CD14-positive monocyte (primary cell): ENCODE data around the gene SEC61B. TPM values are rescaled to one million over a fixed set of nuclear protein-coding genes. Genes with fewer than 3 reads are reported as not detected.

Experiments
- DNase-seq, 3 donors: peaks; one replicate each; pipeline ENCODE4 v3.0.0-alpha.2; 2011 to 2022
- H2AFZ ChIP-seq: 2 replicates; pipeline ENCODE4 v1.6.0; 2012; ENCODE audit warnings: mild to moderate bottlenecking, low read depth, low read length, inconsistent platforms; ENCODE audit not compliant: insufficient read depth, poor library complexity, severe bottlenecking
- H3K27ac ChIP-seq, 2 donors: 1 replicate in 1 of 2; 2 replicates in 1 of 2; pipeline ENCODE4 v1.5.1; 2012 to 2013; ENCODE audit warnings: low read length in 2 of 2, control low read depth in 1 of 2, inconsistent platforms in 1 of 2, low read depth in 1 of 2, mild to moderate bottlenecking in 1 of 2
- H3K27me3 ChIP-seq, 2 donors: one replicate each; pipeline versions ENCODE4 v1.6.0 to v1.6.1; 2011 to 2013; ENCODE audit warnings: low read length in 2 of 2; ENCODE audit not compliant: control insufficient read depth in 2 of 2, insufficient read depth in 2 of 2
- H3K36me3 ChIP-seq, 2 donors: replicated peaks in 1 of 2; 1 replicate in 1 of 2; 2 replicates in 1 of 2; pipeline versions ENCODE4 v1.5.1 to v1.6.1; 2012 to 2013; ENCODE audit warnings: low read length in 2 of 2, control low read depth in 1 of 2, inconsistent platforms in 1 of 2, mild to moderate bottlenecking in 1 of 2; ENCODE audit not compliant: insufficient read depth in 2 of 2, control insufficient read depth in 1 of 2
- H3K4me1 ChIP-seq, 2 donors: 1 replicate in 1 of 2; 2 replicates in 1 of 2; pipeline versions ENCODE4 v1.5.1 to v1.6.1; 2012 to 2013; ENCODE audit warnings: low read length in 2 of 2, control low read depth in 1 of 2, inconsistent platforms in 1 of 2, mild to moderate bottlenecking in 1 of 2, moderate library complexity in 1 of 2; ENCODE audit not compliant: insufficient read depth in 2 of 2, control insufficient read depth in 1 of 2
- H3K4me2 ChIP-seq: replicated peaks from 2 replicates; pipeline ENCODE3; 2012; ENCODE audit warnings: low read length, moderate library complexity, mild to moderate bottlenecking; ENCODE audit not compliant: poor library complexity, severe bottlenecking; ENCODE audit errors: extremely low read depth
- H3K4me3 ChIP-seq, 3 experiments: fragments of 200-600 bp in 1 of 3; sonication (generic) in 1 of 3; replicated peaks in 1 of 3; 1 replicate in 2 of 3; 2 replicates in 1 of 3; pipeline ENCODE4 v1.5.1; 2011 to 2013; ENCODE audit warnings: low read length in 3 of 3, mild to moderate bottlenecking in 3 of 3, control low read depth in 2 of 3, low read depth in 2 of 3, inconsistent platforms in 1 of 3, moderate library complexity in 1 of 3
- H3K79me2 ChIP-seq: 2 replicates; pipeline ENCODE4 v1.6.0; 2012; ENCODE audit warnings: mild to moderate bottlenecking, control low read depth, inconsistent platforms, low read length, moderate library complexity; ENCODE audit not compliant: insufficient read depth
- H3K9ac ChIP-seq: 2 replicates; pipeline ENCODE4 v1.6.0; 2017; ENCODE audit warnings: low read length, mild to moderate bottlenecking; ENCODE audit not compliant: insufficient read depth, poor library complexity, severe bottlenecking
- H3K9me3 ChIP-seq, 2 donors: replicated peaks in 1 of 2; 1 replicate in 1 of 2; 2 replicates in 1 of 2; pipeline versions ENCODE4 v1.5.1 to v1.6.1; 2012 to 2013; ENCODE audit warnings: low read length in 2 of 2, control low read depth in 1 of 2; ENCODE audit not compliant: control insufficient read depth in 1 of 2, insufficient read depth in 1 of 2
- H4K20me1 ChIP-seq: 2 replicates; pipeline ENCODE4 v1.6.0; 2012; ENCODE audit warnings: mild to moderate bottlenecking, low read length, control low read depth, moderate library complexity; ENCODE audit not compliant: insufficient read depth
- H3K27ac Mint-ChIP-seq, 7 donors: one replicate each; pipeline ENCODE4 v1.8.0; 2020; ENCODE audit warnings: mild to moderate bottlenecking in 7 of 7, mixed read lengths in 7 of 7, moderate library complexity in 6 of 7, inconsistent platforms in 2 of 7
- H3K27me3 Mint-ChIP-seq, 3 donors: one replicate each; pipeline ENCODE4 v1.8.0; 2021 to 2022; ENCODE audit warnings: low read depth in 3 of 3, mild to moderate bottlenecking in 3 of 3, mixed read lengths in 3 of 3, moderate library complexity in 3 of 3, inconsistent platforms in 1 of 3
- H3K36me3 Mint-ChIP-seq, 2 donors: one replicate each; pipeline ENCODE4 v1.8.0; 2020; ENCODE audit warnings: mixed read lengths in 2 of 2, inconsistent platforms in 1 of 2, mild to moderate bottlenecking in 1 of 2
- H3K4me1 Mint-ChIP-seq: one replicate; pipeline ENCODE4 v1.8.0; 2020; ENCODE audit warnings: mild to moderate bottlenecking, mixed read lengths
- H3K4me3 Mint-ChIP-seq, 2 donors: one replicate each; pipeline ENCODE4 v1.8.0; 2020; ENCODE audit warnings: mild to moderate bottlenecking in 2 of 2, mixed read lengths in 2 of 2, moderate library complexity in 1 of 2
- H3K9me3 Mint-ChIP-seq, 7 donors: one replicate each; pipeline ENCODE4 v1.8.0; 2020 to 2022; ENCODE audit warnings: mixed read lengths in 7 of 7, mild to moderate bottlenecking in 6 of 7, moderate library complexity in 6 of 7, inconsistent platforms in 2 of 7
- CTCF ChIP-seq: fragments of 200-600 bp; IDR thresholded peaks from one replicate; pipeline ENCODE4 v1.8.0; 2022; ENCODE audit warnings: antibody characterized with exemption, mild to moderate bottlenecking
- WGBS: methylation state at CpG from one replicate; pipeline ENCODE4 v1.1.5; 2013; ENCODE audit warnings: missing lambda C conversion rate; ENCODE audit not compliant: insufficient coverage; 5-methylcytosine and 5-hydroxymethylcytosine counted together
- intact Hi-C, 2 donors: fragments of 100-400 bp; cut with micrococcal nuclease; formaldehyde crosslinking; loops; one replicate each; pipeline versions ENCODE4 v1.15.0 to v1.15.1; 2023
- polyA plus RNA-seq, 3 donors: library from polyadenylated mRNA; depleted of rRNA in 1 of 3; unstranded in 2 of 3; stranded (reverse) in 1 of 3; fragments of 300-500 nt in 2 of 3; fragments of >200 nt in 1 of 3; fragmentation: Illumina TruSeq in 2 of 3; gene quantifications; 1 replicate in 2 of 3; 2 replicates in 1 of 3; pipeline ENCODE4 v1.2.3, GENCODE V29; 2012 to 2021

Gene SEC61B
- polyA plus RNA-seq, 3 donors, result 117 to 443 (median 421) TPM

GRCh38 chr9:99241106-99241505 is 19.0 kb downstream of the SEC61B start:
- intact Hi-C loops, result loop anchor here in 1 of 2 donors (10.0 kb wide), 1 partner anchor 46 kb away; no protein-coding TSS in a partner anchor
- Histone ChIP-seq H4K20me1 (no peaks in the 10 kb centered on the region), H3K9me3 (no peaks in the 10 kb centered on the region), H3K36me3 (peaks cover 3 to 25% of the 10 kb centered on the region in 2 donors), H3K4me3 (no peak overlapping the region), H3K27ac (no peak overlapping the region), H2AFZ (no peak overlapping the region), H3K4me1 (peaks cover 12 to 16% of the 10 kb centered on the region in 2 donors), H3K27me3 (no peaks in the 10 kb centered on the region), H3K79me2 (no peaks in the 10 kb centered on the region), H3K4me2 (no peak overlapping the region), H3K9ac (no peak overlapping the region)
- Mint-ChIP-seq H3K36me3 (peaks cover 31 to 32% of the 10 kb centered on the region in 2 donors), H3K27ac (no peak overlapping the region), H3K4me1 (peaks cover 22% of the 10 kb centered on the region), H3K27me3 (peaks cover 0 to 1% (median 0%) of the 10 kb centered on the region in 3 donors), H3K9me3 (no peaks in the 10 kb centered on the region), H3K4me3 (no peak overlapping the region)
- DNase-seq, result no peak
- WGBS, result no CpG with 5 or more reads among the region's 7 CpGs
- no peak for TF ChIP-seq CTCF

GRCh38 chr9:99244344-99245260 is 22.5 kb downstream of the SEC61B start:
- H3K9me3 Mint-ChIP-seq, result no peaks in the 10 kb centered on the region
- no peak overlapping the region for H2AFZ ChIP-seq
- intact Hi-C loops, result loop anchor here in 1 of 2 donors (10.0 kb wide), 1 partner anchor 50 kb away; no protein-coding TSS in a partner anchor
- H3K27me3 ChIP-seq, result no peaks in the 10 kb centered on the region
- H3K27ac ChIP-seq, result peak overlapping the region in 1 of 2 donors; percentile 0
- no peaks in the 10 kb centered on the region for H3K9me3 ChIP-seq
- H3K4me1 Mint-ChIP-seq, result peaks cover 18% of the 10 kb centered on the region
- peaks cover 8 to 13% of the 10 kb centered on the region in 2 donors for H3K36me3 Mint-ChIP-seq
- no peaks in the 10 kb centered on the region for H3K79me2 ChIP-seq
- peaks cover 12 to 16% of the 10 kb centered on the region in 2 donors for H3K4me1 ChIP-seq
- peak in 1 of 3 donors; percentile 14 for DNase-seq
- H3K4me2 ChIP-seq, result no peak overlapping the region
- TF ChIP-seq CTCF, result no peak
- WGBS, result 10% methylated on average over 1 of the region's 3 CpGs
- peak overlapping the region in 1 of 2 donors; percentile 54 for H3K4me3 Mint-ChIP-seq
- H3K36me3 ChIP-seq, result peaks cover 2 to 12% of the 10 kb centered on the region in 2 donors
- H3K27me3 Mint-ChIP-seq, result peaks cover 0 to 1% (median 0%) of the 10 kb centered on the region in 3 donors
- no peak overlapping the region for H3K4me3 ChIP-seq
- no peak overlapping the region for H3K9ac ChIP-seq
- H4K20me1 ChIP-seq, result no peaks in the 10 kb centered on the region
- peak overlapping the region in 6 of 7 donors; percentile 68 to 91 (median 79) for H3K27ac Mint-ChIP-seq
